WTC11 (cell line): ENCODE measurements around the gene LRRC17.

Source experiments
- TF ChIP-seq, protein P1 (sequence below): sonication (generic); formaldehyde crosslinking; IDR thresholded peaks from 2 replicates; pipeline ENCODE4 v1.8.0; 2022; ENCODE audit warnings: mild to moderate bottlenecking, missing genetic modification reagents
- TF ChIP-seq, protein P2 (sequence below): sonication (generic); formaldehyde crosslinking; IDR thresholded peaks from 2 replicates; pipeline ENCODE4 v1.8.0; 2022; ENCODE audit warnings: mild to moderate bottlenecking, missing genetic modification reagents
- TF ChIP-seq, protein P3 (sequence below): sonication (generic); formaldehyde crosslinking; conservative IDR thresholded peaks from 2 replicates; pipeline ENCODE4 v1.8.1; 2023; ENCODE audit warnings: mild to moderate bottlenecking, low read depth, missing genetic modification reagents, moderate library complexity

DNA sequence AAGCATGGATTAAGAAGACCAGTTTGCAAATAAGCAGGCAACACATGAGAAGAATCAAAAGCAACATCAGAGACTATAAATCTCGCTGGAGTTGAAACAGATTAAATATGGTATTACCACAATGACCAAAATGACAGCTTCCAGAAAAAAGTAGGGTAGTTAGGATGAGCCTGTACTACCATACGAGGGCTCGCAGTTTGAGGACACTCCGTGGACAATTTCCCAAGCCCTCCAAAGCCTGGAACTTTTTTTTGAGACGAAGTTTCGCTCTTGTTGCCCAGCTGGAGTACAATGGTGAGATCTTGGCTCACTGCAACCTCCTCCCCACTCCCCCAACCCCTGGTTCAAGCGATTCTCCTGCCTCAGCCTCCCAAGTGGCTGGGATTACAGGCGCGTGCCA is 1.0 kb downstream of the LRRC17 start:
- TF ChIP-seq, protein P1, sequence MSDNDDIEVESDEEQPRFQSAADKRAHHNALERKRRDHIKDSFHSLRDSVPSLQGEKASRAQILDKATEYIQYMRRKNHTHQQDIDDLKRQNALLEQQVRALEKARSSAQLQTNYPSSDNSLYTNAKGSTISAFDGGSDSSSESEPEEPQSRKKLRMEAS (CRISPR knock-in tag): no peak
- TF ChIP-seq, protein P2, sequence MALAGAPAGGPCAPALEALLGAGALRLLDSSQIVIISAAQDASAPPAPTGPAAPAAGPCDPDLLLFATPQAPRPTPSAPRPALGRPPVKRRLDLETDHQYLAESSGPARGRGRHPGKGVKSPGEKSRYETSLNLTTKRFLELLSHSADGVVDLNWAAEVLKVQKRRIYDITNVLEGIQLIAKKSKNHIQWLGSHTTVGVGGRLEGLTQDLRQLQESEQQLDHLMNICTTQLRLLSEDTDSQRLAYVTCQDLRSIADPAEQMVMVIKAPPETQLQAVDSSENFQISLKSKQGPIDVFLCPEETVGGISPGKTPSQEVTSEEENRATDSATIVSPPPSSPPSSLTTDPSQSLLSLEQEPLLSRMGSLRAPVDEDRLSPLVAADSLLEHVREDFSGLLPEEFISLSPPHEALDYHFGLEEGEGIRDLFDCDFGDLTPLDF (CRISPR knock-in tag): no peak
- TF ChIP-seq, protein P3, sequence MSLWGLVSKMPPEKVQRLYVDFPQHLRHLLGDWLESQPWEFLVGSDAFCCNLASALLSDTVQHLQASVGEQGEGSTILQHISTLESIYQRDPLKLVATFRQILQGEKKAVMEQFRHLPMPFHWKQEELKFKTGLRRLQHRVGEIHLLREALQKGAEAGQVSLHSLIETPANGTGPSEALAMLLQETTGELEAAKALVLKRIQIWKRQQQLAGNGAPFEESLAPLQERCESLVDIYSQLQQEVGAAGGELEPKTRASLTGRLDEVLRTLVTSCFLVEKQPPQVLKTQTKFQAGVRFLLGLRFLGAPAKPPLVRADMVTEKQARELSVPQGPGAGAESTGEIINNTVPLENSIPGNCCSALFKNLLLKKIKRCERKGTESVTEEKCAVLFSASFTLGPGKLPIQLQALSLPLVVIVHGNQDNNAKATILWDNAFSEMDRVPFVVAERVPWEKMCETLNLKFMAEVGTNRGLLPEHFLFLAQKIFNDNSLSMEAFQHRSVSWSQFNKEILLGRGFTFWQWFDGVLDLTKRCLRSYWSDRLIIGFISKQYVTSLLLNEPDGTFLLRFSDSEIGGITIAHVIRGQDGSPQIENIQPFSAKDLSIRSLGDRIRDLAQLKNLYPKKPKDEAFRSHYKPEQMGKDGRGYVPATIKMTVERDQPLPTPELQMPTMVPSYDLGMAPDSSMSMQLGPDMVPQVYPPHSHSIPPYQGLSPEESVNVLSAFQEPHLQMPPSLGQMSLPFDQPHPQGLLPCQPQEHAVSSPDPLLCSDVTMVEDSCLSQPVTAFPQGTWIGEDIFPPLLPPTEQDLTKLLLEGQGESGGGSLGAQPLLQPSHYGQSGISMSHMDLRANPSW: no peak
